Endothelial cell of umbilical vein (primary cell): ENCODE measurements around the gene CPED1. TPM values are rescaled to one million over a fixed set of nuclear protein-coding genes. Genes with fewer than 3 reads are reported as not detected.

Source experiments
- BruUV-seq: library from RNA; stranded (reverse); fragments of 400-500 nt; replicated peaks from 2 replicates; lab custom pipeline; 2021; lab: Mats Ljungman, UMichigan
- CTCF ChIA-PET: fragments of 300-600, 350-600 bp; sonication (Branson Sonifier 250); formaldehyde crosslinking; loops from one replicate; lab custom pipeline; 2021; ENCODE audit warnings: antibody characterized with exemption, inconsistent platforms; lab: Charles Lee
- POLR2A ChIA-PET: fragments of 300-600, 350-600 bp; sonication (Branson Sonifier 250); formaldehyde crosslinking; loops from one replicate; lab custom pipeline; 2021; ENCODE audit warnings: antibody characterized with exemption, inconsistent platforms; lab: Charles Lee
- DNase-seq: peaks from one replicate; pipeline ENCODE4 v3.0.0-alpha.2; 2011; ENCODE audit warnings: low read depth, low spot score
- FAIRE-seq: peaks from 2 replicates; lab custom pipeline; 2011; peaks lifted over from hg19 to GRCh38; lab: Jason Lieb, UNC
- H2AFZ ChIP-seq: 2 replicates; pipeline ENCODE4 v1.6.0; 2012; ENCODE audit warnings: low read depth, low read length, control low read depth, inconsistent platforms
- H3K27ac ChIP-seq: 2 replicates; pipeline ENCODE4 v1.5.1; 2011; ENCODE audit warnings: low read depth, mild to moderate bottlenecking, control low read depth, low read length, moderate library complexity; ENCODE audit not compliant: insufficient read depth
- H3K27me3 ChIP-seq, 2 experiments: 2 replicates each; pipeline versions ENCODE4 v1.6.0 to v1.6.1; 2011; ENCODE audit warnings: low read length in 2 of 2, mixed read lengths in 1 of 2; ENCODE audit not compliant: control insufficient read depth in 2 of 2, insufficient read depth in 2 of 2
- H3K36me3 ChIP-seq, 2 experiments: 2 replicates in 1 of 2; 3 replicates in 1 of 2; pipeline ENCODE4 v1.5.1; 2011; ENCODE audit warnings: low read length in 2 of 2, mild to moderate bottlenecking in 1 of 2, moderate library complexity in 1 of 2; ENCODE audit not compliant: control insufficient read depth in 2 of 2, insufficient read depth in 2 of 2; ENCODE audit errors: extremely low read depth in 1 of 2
- H3K4me1 ChIP-seq: 3 replicates; pipeline ENCODE4 v1.5.1; 2011; ENCODE audit warnings: mild to moderate bottlenecking, low read length; ENCODE audit not compliant: control insufficient read depth, insufficient read depth; ENCODE audit errors: extremely low read depth
- H3K4me2 ChIP-seq: 2 replicates; pipeline ENCODE4 v1.6.1; 2011; ENCODE audit warnings: low read length, control low read depth, mixed read lengths; ENCODE audit not compliant: insufficient read depth
- H3K4me3 ChIP-seq, 3 experiments: fragments of 200-600 bp in 1 of 3; sonication (generic), shearing (Covaris generic) in 1 of 3; replicated peaks in 1 of 3; 2 replicates each; pipeline ENCODE4 v1.5.1; 2011 to 2016; ENCODE audit warnings: control low read depth in 3 of 3, low read length in 3 of 3, mild to moderate bottlenecking in 2 of 3, inconsistent platforms in 1 of 3, low read depth in 1 of 3, moderate library complexity in 1 of 3; ENCODE audit not compliant: insufficient read depth in 1 of 3
- H3K79me2 ChIP-seq: 2 replicates; pipeline ENCODE4 v1.6.0; 2012; ENCODE audit warnings: low read length, inconsistent platforms; ENCODE audit not compliant: control insufficient read depth, insufficient read depth
- H3K9ac ChIP-seq: replicated peaks from 2 replicates; pipeline ENCODE3; 2011; ENCODE audit warnings: low read length, control low read depth; ENCODE audit not compliant: insufficient read depth; ENCODE audit errors: extremely low read depth
- H3K9me1 ChIP-seq: replicated peaks from 3 replicates; pipeline ENCODE4 v1.6.0; 2011; ENCODE audit warnings: mild to moderate bottlenecking, low read length; ENCODE audit not compliant: control insufficient read depth, insufficient read depth; ENCODE audit errors: extremely low read depth
- H3K9me3 ChIP-seq: replicated peaks from 2 replicates; pipeline ENCODE4 v1.5.1; 2012; ENCODE audit warnings: low read length, inconsistent platforms; ENCODE audit not compliant: control insufficient read depth, insufficient read depth
- H4K20me1 ChIP-seq: replicated peaks from 2 replicates; pipeline ENCODE3; 2011; ENCODE audit warnings: mild to moderate bottlenecking, low read length; ENCODE audit not compliant: control insufficient read depth, insufficient read depth; ENCODE audit errors: extremely low read depth
- EZH2 ChIP-seq: IDR thresholded peaks from 2 replicates; pipeline ENCODE4 v1.6.1; 2012; ENCODE audit warnings: borderline replicate concordance, low read depth, mild to moderate bottlenecking, moderate library complexity, low read length, inconsistent platforms; ENCODE audit not compliant: severe bottlenecking
- FOS ChIP-seq: IDR thresholded peaks from 2 replicates; pipeline ENCODE4 v1.6.1; 2011; ENCODE audit warnings: mild to moderate bottlenecking, low read length, moderate library complexity, borderline replicate concordance; ENCODE audit not compliant: insufficient read depth
- GATA2 ChIP-seq: IDR thresholded peaks from 2 replicates; pipeline ENCODE4 v1.7.0; 2011; ENCODE audit warnings: low read depth, mild to moderate bottlenecking, moderate library complexity, mixed read lengths, low read length; ENCODE audit not compliant: insufficient read length, insufficient read depth
- JUN ChIP-seq: IDR thresholded peaks from 2 replicates; pipeline ENCODE4 v1.6.1; 2011; ENCODE audit warnings: borderline replicate concordance, low read depth; ENCODE audit not compliant: insufficient read length, insufficient read depth
- MYC ChIP-seq: IDR thresholded peaks from one replicate; pipeline ENCODE4 v1.6.1; 2011; ENCODE audit warnings: mild to moderate bottlenecking, low read depth, low read length
- POLR2A ChIP-seq: IDR thresholded peaks from 2 replicates; pipeline ENCODE4 v1.6.1; 2012; ENCODE audit warnings: low read depth, mild to moderate bottlenecking, control low read depth, low read length
- POLR2AphosphoS5 ChIP-seq: IDR thresholded peaks from 2 replicates; pipeline ENCODE4 v1.6.1; 2012; ENCODE audit warnings: low read depth, mild to moderate bottlenecking, control low read depth, low read length, moderate library complexity; ENCODE audit not compliant: insufficient read depth
- dilution Hi-C: fragments of 300-500 bp; cut with MboI; formaldehyde crosslinking; loops from one replicate; pipeline ENCODE4 v1.15.0; 2019; ENCODE audit warnings: low sequenced_read_pairs; ENCODE audit not compliant: extremely low pct_ligation_motif_present
- intact Hi-C: fragments of 100-400 bp; cut with micrococcal nuclease; formaldehyde crosslinking; loops from one replicate; pipeline ENCODE4 v1.10.0; 2022
- polyA plus RNA-seq, 4 experiments: library from polyadenylated mRNA; depleted of rRNA in 3 of 4; stranded (reverse) in 3 of 4; unstranded in 1 of 4; fragments of >200 nt; gene quantifications; 2 replicates each; pipeline versions ENCODE4 v1.2.1 to v1.2.3, GENCODE V29; 2011 to 2012; ENCODE audit warnings: missing spikeins in 1 of 4
- total RNA-seq: library from RNA; stranded (reverse); gene quantifications from 2 replicates; pipeline ENCODE4 v1.2.3, GENCODE V29; 2021
- TF ChIP-seq, protein P1 (sequence below): IDR thresholded peaks from 2 replicates; pipeline ENCODE4 v1.6.1; 2011; ENCODE audit not compliant: insufficient read depth, insufficient read length
- TF ChIP-seq, protein P2 (sequence below), 2 donors: IDR thresholded peaks; 1 replicate in 1 of 2; 2 replicates in 1 of 2; pipeline ENCODE4 v1.5.1; 2011; ENCODE audit warnings: low read length in 2 of 2, mild to moderate bottlenecking in 2 of 2, moderate library complexity in 2 of 2, control low read depth in 1 of 2, inconsistent platforms in 1 of 2, low read depth in 1 of 2; ENCODE audit not compliant: insufficient read depth in 1 of 2; ENCODE audit errors: extremely low read depth in 1 of 2

CPED1 gene
- total and polyA plus RNA-seq, 2 donors (not counting 3 experiments of a cell fraction or from before 2014, with no cell fraction given): 0.22 to 3.0 TPM

DNA sequence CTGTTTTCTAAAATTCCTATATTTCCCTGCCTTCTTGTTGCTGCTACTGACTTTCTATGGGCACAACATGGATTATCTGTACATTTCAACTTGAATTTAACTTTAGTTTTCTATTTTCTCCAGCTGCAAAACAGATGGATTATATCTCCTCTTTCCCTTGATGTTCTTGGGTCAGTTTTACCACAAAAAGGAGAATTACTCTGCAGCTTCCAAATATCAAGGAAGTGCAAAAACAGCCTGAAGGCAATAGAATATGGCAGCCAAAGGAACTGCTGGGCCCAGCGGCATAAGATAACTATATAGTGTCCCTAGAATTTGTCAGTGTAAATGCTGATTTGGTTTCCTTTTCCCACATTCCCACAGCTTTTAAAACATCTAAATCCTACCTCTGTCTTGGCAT, 29.1 kb downstream of the CPED1 start:
- CTCF ChIA-PET: interaction anchor here (0.8 to 1.5 kb wide), 6 partner anchors 10 to 90 kb away, joined by 3 to 5 read pairs (median 3); no protein-coding TSS in a partner anchor

DNA sequence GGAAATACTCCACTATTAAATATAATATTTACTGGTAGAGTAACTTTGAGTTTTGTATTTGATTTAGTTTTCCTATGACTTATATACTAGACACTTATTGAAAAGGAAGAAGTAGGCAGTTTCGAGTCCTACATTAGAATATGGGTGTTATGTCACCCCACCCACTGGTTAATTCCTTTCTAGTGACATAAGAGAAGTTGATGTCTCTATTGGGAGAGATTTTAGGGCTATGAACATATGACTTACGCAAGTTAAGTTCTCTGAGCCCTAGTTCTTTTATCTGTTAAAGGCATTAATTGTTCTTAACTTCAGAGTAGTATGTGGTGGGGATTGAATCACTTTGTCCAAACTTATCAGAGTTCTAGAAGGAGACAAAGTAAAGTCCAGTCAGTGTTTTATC, 30.5 kb downstream of the CPED1 start:
- Histone ChIP-seq H3K4me1 (peaks cover 20% of the 10 kb centered on the region), H4K20me1 (no peaks in the 10 kb centered on the region), H3K4me3 (no peak overlapping the region), H3K36me3 (no peaks in the 10 kb centered on the region), H3K9me1 (no peaks in the 10 kb centered on the region), H3K27me3 (no peaks in the 10 kb centered on the region), H3K9me3 (no peaks in the 10 kb centered on the region), H3K4me2 (no peak overlapping the region), H3K79me2 (no peaks in the 10 kb centered on the region), H3K9ac (no peak overlapping the region), H3K27ac (no peak overlapping the region), H2AFZ (no peak overlapping the region)
- TF ChIP-seq EZH2: no peak
- no peak for TF ChIP-seq POLR2A
- TF ChIP-seq MYC: no peak
- no peak for TF ChIP-seq JUN
- TF ChIP-seq, protein P1, sequence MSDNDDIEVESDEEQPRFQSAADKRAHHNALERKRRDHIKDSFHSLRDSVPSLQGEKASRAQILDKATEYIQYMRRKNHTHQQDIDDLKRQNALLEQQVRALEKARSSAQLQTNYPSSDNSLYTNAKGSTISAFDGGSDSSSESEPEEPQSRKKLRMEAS: no peak
- no peak for TF ChIP-seq FOS
- TF ChIP-seq, protein P2, sequence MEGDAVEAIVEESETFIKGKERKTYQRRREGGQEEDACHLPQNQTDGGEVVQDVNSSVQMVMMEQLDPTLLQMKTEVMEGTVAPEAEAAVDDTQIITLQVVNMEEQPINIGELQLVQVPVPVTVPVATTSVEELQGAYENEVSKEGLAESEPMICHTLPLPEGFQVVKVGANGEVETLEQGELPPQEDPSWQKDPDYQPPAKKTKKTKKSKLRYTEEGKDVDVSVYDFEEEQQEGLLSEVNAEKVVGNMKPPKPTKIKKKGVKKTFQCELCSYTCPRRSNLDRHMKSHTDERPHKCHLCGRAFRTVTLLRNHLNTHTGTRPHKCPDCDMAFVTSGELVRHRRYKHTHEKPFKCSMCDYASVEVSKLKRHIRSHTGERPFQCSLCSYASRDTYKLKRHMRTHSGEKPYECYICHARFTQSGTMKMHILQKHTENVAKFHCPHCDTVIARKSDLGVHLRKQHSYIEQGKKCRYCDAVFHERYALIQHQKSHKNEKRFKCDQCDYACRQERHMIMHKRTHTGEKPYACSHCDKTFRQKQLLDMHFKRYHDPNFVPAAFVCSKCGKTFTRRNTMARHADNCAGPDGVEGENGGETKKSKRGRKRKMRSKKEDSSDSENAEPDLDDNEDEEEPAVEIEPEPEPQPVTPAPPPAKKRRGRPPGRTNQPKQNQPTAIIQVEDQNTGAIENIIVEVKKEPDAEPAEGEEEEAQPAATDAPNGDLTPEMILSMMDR (IDR thresholded peaks at IDR 0.05; ENCODE audit: extremely low read depth in 1 of 2, insufficient read depth in 1 of 2, low read depth in 1 of 2, low read length in 2 of 2): no peak
- no peak for TF ChIP-seq POLR2AphosphoS5
- no peak for TF ChIP-seq GATA2
- POLR2A ChIA-PET: no interaction called here
- intact Hi-C loops (loop anchor here (2.0 kb wide), 1 partner anchor 68 kb away; the partner anchor contains the start of gene ING3), dilution Hi-C loops (no loop called here)
- no peak for DNase-seq
- no peak for FAIRE-seq
- no TSS peak for BruUV-seq
- CTCF ChIA-PET: no interaction called here

More for the DNA sequence above, 29.1 kb downstream of the CPED1 start:
- Histone ChIP-seq H3K9ac (no peak overlapping the region), H3K9me3 (no peaks in the 10 kb centered on the region), H3K4me1 (peaks cover 14% of the 10 kb centered on the region), H3K36me3 (no peaks in the 10 kb centered on the region), H3K27ac (no peak overlapping the region), H3K4me2 (no peak overlapping the region), H2AFZ (no peak overlapping the region), H3K27me3 (no peaks in the 10 kb centered on the region), H3K4me3 (no peak overlapping the region), H3K9me1 (no peaks in the 10 kb centered on the region), H3K79me2 (no peaks in the 10 kb centered on the region), H4K20me1 (no peaks in the 10 kb centered on the region)
- POLR2A ChIA-PET: no interaction called here
- FAIRE-seq (no peak), DNase-seq (no peak)
- intact Hi-C loops (no loop called here), dilution Hi-C loops (no loop called here)
- no TSS peak for BruUV-seq
- TF ChIP-seq, protein P2 (IDR thresholded peaks at IDR 0.05; ENCODE audit: extremely low read depth in 1 of 2, insufficient read depth in 1 of 2, low read depth in 1 of 2, low read length in 2 of 2): no peak
- no peak for TF ChIP-seq POLR2A
- no peak for TF ChIP-seq EZH2
- TF ChIP-seq FOS: no peak
